Frontal cortex (tissue), 1 donor: Measurements from ENCODE around the gene EPB42. TPM values are rescaled to one million over a fixed set of nuclear protein-coding genes. Genes with fewer than 3 reads are reported as not detected.

ENCODE experiments used
- small RNA-seq: library from RNA; depleted of rRNA; stranded (forward); fragments of <200 nt; gene quantifications from one replicate; pipeline ENCODE3, GENCODE V24; 2014
- total RNA-seq: library from RNA; depleted of rRNA; stranded (reverse); fragments of >200 nt; gene quantifications from one replicate; pipeline ENCODE4 v1.2.3, GENCODE V29; 2014

EPB42 gene
- total RNA-seq, 1 donor from 2014 or later: 2.0 TPM

Small RNA genes within 50 kb of the gene (small RNA-seq; reads per million reads assigned to genes)
- gene RF00019: not detected

Other genes starting within 250 kb of the EPB42 start
- gene UBR1, start 115.0 kb downstream of the EPB42 start, total RNA-seq: 75.0 TPM
- gene TMEM62, start 87.4 kb downstream of the EPB42 start, total RNA-seq: 47.7 TPM
- gene CCNDBP1, start 35.6 kb downstream of the EPB42 start, total RNA-seq: 22.4 TPM
- not detected for gene TGM5, start 45.9 kb upstream of the EPB42 start, total RNA-seq
- not detected for gene TGM7, start 81.2 kb upstream of the EPB42 start, total RNA-seq
- 17.5 TPM for gene LCMT2, start 109.6 kb upstream of the EPB42 start, total RNA-seq
- gene ZSCAN29, start 150.0 kb upstream of the EPB42 start, total RNA-seq: 38.3 TPM
- 22.8 TPM for gene TUBGCP4, start 150.1 kb upstream of the EPB42 start, total RNA-seq